Measurements from ENCODE around the gene ACVR1C.

DNA sequence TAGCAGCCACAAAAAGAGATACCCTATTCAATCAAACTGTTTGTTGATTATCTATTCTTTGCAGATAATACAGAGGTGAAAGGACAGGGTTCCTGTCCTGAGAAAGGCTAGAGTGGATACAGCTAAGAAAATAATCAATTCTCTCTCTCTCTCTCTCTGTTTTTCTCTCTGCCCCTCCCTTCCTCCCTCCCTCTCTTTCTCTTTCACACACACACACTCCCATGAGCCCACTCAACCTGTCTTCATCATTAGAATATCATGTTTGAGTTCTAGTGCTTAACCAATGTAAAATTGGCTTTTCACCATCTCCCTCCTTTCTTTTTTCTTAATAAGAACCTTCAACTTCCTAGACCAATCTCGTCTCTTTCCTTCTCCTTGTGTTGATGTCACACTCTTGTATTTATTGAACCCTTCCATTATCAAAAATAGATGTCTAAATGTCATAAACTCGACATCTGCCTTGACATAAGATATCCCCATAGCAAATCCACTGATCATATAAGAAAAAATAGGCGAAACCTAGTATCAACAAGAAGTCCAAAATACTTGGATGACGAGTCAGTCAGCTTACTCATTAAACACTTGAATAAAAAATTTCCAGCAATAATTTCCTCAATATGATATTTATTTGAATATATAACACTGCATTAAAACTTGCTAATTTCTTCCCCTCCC is 141.9 kb downstream of the ACVR1C start:
- TF ChIP-seq, protein P1, sequence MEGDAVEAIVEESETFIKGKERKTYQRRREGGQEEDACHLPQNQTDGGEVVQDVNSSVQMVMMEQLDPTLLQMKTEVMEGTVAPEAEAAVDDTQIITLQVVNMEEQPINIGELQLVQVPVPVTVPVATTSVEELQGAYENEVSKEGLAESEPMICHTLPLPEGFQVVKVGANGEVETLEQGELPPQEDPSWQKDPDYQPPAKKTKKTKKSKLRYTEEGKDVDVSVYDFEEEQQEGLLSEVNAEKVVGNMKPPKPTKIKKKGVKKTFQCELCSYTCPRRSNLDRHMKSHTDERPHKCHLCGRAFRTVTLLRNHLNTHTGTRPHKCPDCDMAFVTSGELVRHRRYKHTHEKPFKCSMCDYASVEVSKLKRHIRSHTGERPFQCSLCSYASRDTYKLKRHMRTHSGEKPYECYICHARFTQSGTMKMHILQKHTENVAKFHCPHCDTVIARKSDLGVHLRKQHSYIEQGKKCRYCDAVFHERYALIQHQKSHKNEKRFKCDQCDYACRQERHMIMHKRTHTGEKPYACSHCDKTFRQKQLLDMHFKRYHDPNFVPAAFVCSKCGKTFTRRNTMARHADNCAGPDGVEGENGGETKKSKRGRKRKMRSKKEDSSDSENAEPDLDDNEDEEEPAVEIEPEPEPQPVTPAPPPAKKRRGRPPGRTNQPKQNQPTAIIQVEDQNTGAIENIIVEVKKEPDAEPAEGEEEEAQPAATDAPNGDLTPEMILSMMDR (conservative IDR thresholded peaks at IDR 0.05) = no peak
- TF ChIP-seq EZH2 (IDR thresholded peaks at IDR 0.05; ENCODE audit: low read depth) = no peak

Measured in PC-9 (cell line).